Upper lobe of right lung (tissue), 1 donor: Measurements from ENCODE around the gene BCDIN3D. TPM values are rescaled to one million over a fixed set of nuclear protein-coding genes. Genes with fewer than 3 reads are reported as not detected.

ENCODE experiments used
- ATAC-seq: fragments of 200-7000 bp; cut with Tn5 transposase; one replicate; pipeline ENCODE4 v1.9.1; 2020; ENCODE audit warnings: mild to moderate bottlenecking, moderate library complexity
- DNase-seq: peaks from one replicate; pipeline ENCODE4 v3.0.0-alpha.2; 2020
- H3K27ac ChIP-seq: fragments of 200-600 bp; one replicate; pipeline ENCODE4 v1.8.0; 2022
- H3K27me3 ChIP-seq: fragments of 200-600 bp; one replicate; pipeline ENCODE4 v1.8.0; 2022; ENCODE audit warnings: mild to moderate bottlenecking
- H3K36me3 ChIP-seq: fragments of 200-600 bp; one replicate; pipeline ENCODE4 v1.8.0; 2022
- H3K4me1 ChIP-seq: fragments of 200-600 bp; one replicate; pipeline ENCODE4 v1.8.0; 2022
- H3K4me3 ChIP-seq: fragments of 200-600 bp; one replicate; pipeline ENCODE4 v1.8.0; 2022; ENCODE audit warnings: mild to moderate bottlenecking
- H3K9me3 ChIP-seq: fragments of 200-600 bp; one replicate; pipeline ENCODE4 v1.8.0; 2022
- CTCF ChIP-seq: fragments of 200-600 bp; IDR thresholded peaks from one replicate; pipeline ENCODE4 v1.8.0; 2022; ENCODE audit warnings: antibody characterized with exemption
- intact Hi-C: fragments of 100-400 bp; cut with DNase I; formaldehyde crosslinking; loops from one replicate; pipeline ENCODE4 v1.11.0; 2022
- total RNA-seq: library from RNA; stranded (reverse); fragmentation: NEBNext Ultra II Directional; extraction: Animal tissue kit (Norgen Biotek cat#: 25700); gene quantifications from one replicate; pipeline ENCODE4 v1.2.1, GENCODE V29; 2021
- donor health status: DM: no; HTN: yes; CAD: no; lungs with severe emphysema.

The BCDIN3D gene
- total RNA-seq, 1 donor from 2014 or later, result 4.9 TPM

DNA sequence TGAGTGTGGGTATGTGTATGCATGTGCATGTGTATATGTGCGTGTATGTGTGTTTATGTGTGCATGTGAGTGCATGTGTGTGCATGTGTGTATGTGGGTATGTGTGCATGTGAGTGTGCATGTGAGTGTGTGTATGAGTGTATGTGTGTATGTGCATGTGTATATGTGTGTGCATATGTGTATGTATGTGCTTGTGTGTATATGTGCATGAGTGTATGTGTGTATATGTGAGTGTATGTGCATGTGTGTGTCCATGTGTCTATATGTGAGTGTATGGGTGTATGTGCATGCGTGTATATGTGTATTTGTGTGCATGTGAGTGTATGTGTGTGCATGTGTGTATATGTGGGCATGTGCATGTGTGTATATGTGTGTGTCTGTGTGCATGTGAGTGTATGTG is 35.1 kb upstream of the BCDIN3D start:
- no peak overlapping the region for H3K4me3 ChIP-seq
- no peak for DNase-seq
- intact Hi-C loops, result no loop called here
- no peak for TF ChIP-seq CTCF
- H3K9me3 ChIP-seq, result no peaks in the 10 kb centered on the region
- peaks cover under 1% of the 10 kb centered on the region for H3K4me1 ChIP-seq
- no peaks in the 10 kb centered on the region for H3K36me3 ChIP-seq
- no peaks in the 10 kb centered on the region for H3K27me3 ChIP-seq
- no peak for ATAC-seq
- H3K27ac ChIP-seq, result no peak overlapping the region

DNA sequence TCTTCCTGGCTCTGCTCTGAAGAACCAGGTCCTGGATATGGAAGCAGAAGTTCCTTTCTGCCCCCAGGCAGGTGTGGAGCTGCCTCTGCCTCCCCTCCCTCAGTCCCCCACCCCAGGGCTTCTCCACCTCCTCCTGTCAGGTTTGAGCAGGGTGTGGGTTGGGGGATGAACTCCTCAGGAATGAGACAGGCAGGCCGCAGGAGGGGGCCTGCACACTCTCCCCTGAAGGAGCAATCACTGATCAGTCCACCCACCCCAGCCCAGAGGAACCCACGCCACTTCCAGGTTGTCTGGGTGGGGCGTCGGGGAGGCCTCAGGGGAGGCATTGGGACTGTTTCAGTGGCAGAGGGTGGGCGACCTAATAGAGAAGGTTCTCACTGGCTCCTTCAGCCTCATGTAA is 34.2 kb upstream of the BCDIN3D start:
- Histone ChIP-seq H3K9me3 (no peaks in the 10 kb centered on the region), H3K4me3 (no peak overlapping the region), H3K27me3 (no peaks in the 10 kb centered on the region), H3K4me1 (peaks cover 4% of the 10 kb centered on the region), H3K27ac (no peak overlapping the region), H3K36me3 (no peaks in the 10 kb centered on the region)
- ATAC-seq (no peak), DNase-seq (peak; percentile 32)
- TF ChIP-seq CTCF, result no peak
- intact Hi-C loops, result no loop called here

- TF ChIP-seq CTCF, result no peak
- Histone ChIP-seq H3K27ac (no peak overlapping the region), H3K4me1 (peaks cover 4% of the 10 kb centered on the region), H3K4me3 (no peak overlapping the region), H3K9me3 (no peaks in the 10 kb centered on the region), H3K36me3 (no peaks in the 10 kb centered on the region), H3K27me3 (no peaks in the 10 kb centered on the region)
- DNase-seq (no peak), ATAC-seq (no peak)
- intact Hi-C loops, result no loop called here
These were observed 33.2 kb upstream of the BCDIN3D start for GRCh38 chr12:49876070-49876469.

DNA sequence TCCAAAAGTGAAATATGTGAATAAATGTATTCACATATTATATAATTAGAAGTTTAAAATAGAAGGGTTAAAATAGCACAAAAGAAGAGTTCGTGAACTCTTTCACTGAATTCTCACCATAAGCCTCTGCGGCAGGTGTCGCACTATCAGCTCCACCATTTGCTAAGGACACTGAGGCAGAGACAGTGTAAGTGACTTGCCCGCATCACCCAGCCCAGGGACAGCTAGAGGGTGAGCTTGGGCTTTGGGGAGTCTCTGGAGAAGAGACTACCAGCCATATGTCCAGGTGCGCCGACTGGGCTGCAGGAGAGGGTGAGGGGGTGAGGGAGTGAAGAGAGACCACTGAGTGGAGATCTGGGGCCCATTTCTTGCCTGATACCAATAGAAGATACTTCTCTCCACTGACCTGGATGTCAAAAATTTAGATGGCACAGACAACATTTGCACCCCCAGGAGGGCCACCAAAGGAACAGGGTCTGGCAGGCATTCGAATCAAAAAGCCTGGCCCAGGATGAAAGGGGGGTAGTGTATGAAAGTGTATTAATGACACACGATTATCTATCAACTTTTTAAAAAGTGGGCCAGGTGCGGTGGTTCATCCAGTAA is 32.3 kb upstream of the BCDIN3D start:
- DNase-seq (peak; percentile 48), ATAC-seq (no peak)
- H3K36me3 ChIP-seq, result no peaks in the 10 kb centered on the region
- no peaks in the 10 kb centered on the region for H3K9me3 ChIP-seq
- H3K27ac ChIP-seq, result no peak overlapping the region
- H3K4me3 ChIP-seq, result no peak overlapping the region
- intact Hi-C loops, result no loop called here
- no peak for TF ChIP-seq CTCF
- no peaks in the 10 kb centered on the region for H3K27me3 ChIP-seq
- peaks cover 4% of the 10 kb centered on the region for H3K4me1 ChIP-seq

- peak; percentile 56 for DNase-seq
- no peak overlapping the region for H3K4me3 ChIP-seq
These were observed 31.4 kb upstream of the BCDIN3D start for GRCh38 chr12:49874142-49874897.

More at GRCh38 chr12:49874142-49874897, 31.4 kb upstream of the BCDIN3D start:
- no peak for ATAC-seq
- peaks cover 6% of the 10 kb centered on the region for H3K4me1 ChIP-seq
- H3K36me3 ChIP-seq, result no peaks in the 10 kb centered on the region
- intact Hi-C loops, result no loop called here
- H3K9me3 ChIP-seq, result no peaks in the 10 kb centered on the region
- no peak for TF ChIP-seq CTCF
- H3K27me3 ChIP-seq, result no peaks in the 10 kb centered on the region
- no peak overlapping the region for H3K27ac ChIP-seq
